MCF 10A (cell line): ENCODE data around the gene SGTA. TPM values are rescaled to one million over a fixed set of nuclear protein-coding genes. Genes with fewer than 3 reads are reported as not detected.

Experiments used
- BruUV-seq: library from RNA; stranded (reverse); fragments of 400-500 nt; replicated peaks from 2 replicates; lab custom pipeline; 2021; lab: Mats Ljungman, UMichigan
- CTCF ChIA-PET: fragments of 300-600 bp; sonication (Branson Sonifier 250); formaldehyde crosslinking; extraction: SDS; loops from one replicate; lab custom pipeline; 2021; ENCODE audit warnings: antibody characterized with exemption, inconsistent platforms; lab: Yijun Ruan, JAX
- POLR2A ChIA-PET: fragments of 300-600, 350-650 bp; sonication (Branson Sonifier 250); formaldehyde crosslinking; extraction: SDS; loops from one replicate; lab custom pipeline; 2020; ENCODE audit warnings: antibody characterized with exemption, inconsistent platforms; lab: Yijun Ruan, JAX
- DNase-seq: peaks from one replicate; pipeline ENCODE4 v3.0.0-alpha.2; 2018; ENCODE audit not compliant: unreplicated experiment
- H3K27ac Mint-ChIP-seq: one replicate; pipeline ENCODE4 v1.8.0; 2022; ENCODE audit warnings: mild to moderate bottlenecking, low read depth, mixed read lengths; ENCODE audit not compliant: unreplicated experiment
- H3K27me3 Mint-ChIP-seq: one replicate; pipeline ENCODE4 v1.8.0; 2022; ENCODE audit warnings: mixed read lengths; ENCODE audit not compliant: insufficient read depth, unreplicated experiment
- H3K36me3 Mint-ChIP-seq: one replicate; pipeline ENCODE4 v1.8.0; 2022; ENCODE audit warnings: mild to moderate bottlenecking, moderate library complexity, mixed read lengths; ENCODE audit not compliant: insufficient read depth, unreplicated experiment
- H3K4me1 Mint-ChIP-seq: one replicate; pipeline ENCODE4 v1.8.0; 2022; ENCODE audit warnings: mixed read lengths; ENCODE audit not compliant: insufficient read depth, unreplicated experiment
- H3K4me3 Mint-ChIP-seq: one replicate; pipeline ENCODE4 v1.8.0; 2022; ENCODE audit warnings: mild to moderate bottlenecking, moderate library complexity, mixed read lengths; ENCODE audit not compliant: unreplicated experiment
- H3K9me3 Mint-ChIP-seq: one replicate; pipeline ENCODE4 v1.8.0; 2022; ENCODE audit warnings: mixed read lengths; ENCODE audit not compliant: unreplicated experiment
- CTCF ChIP-seq: fragments of 200-600 bp; IDR thresholded peaks from one replicate; pipeline ENCODE4 v1.8.0; 2022; ENCODE audit warnings: antibody characterized with exemption, mild to moderate bottlenecking; ENCODE audit not compliant: unreplicated experiment
- intact Hi-C: fragments of 100-400 bp; cut with micrococcal nuclease; formaldehyde crosslinking; loops from 2 replicates; pipeline ENCODE4 v1.14.1; 2022
- total RNA-seq: library from RNA; stranded (reverse); gene quantifications from 2 replicates; pipeline ENCODE4 v1.2.3, GENCODE V29; 2022

The SGTA gene
- total RNA-seq, 1 experiment from 2014 or later, result 66.6 TPM

- Mint-ChIP-seq H3K9me3 (no peaks in the 10 kb centered on the region), H3K4me3 (no peak overlapping the region), H3K27me3 (no peaks in the 10 kb centered on the region), H3K27ac (no peak overlapping the region), H3K4me1 (peaks cover 11% of the 10 kb centered on the region), H3K36me3 (no peaks in the 10 kb centered on the region)
- no peak for DNase-seq
- no peak for TF ChIP-seq CTCF
- POLR2A ChIA-PET, result interaction anchor here (0.7 to 1.1 kb wide), 3 partner anchors 9 to 75 kb away, joined by 3 to 5 read pairs (median 4); no protein-coding TSS in a partner anchor
- BruUV-seq, result no TSS peak
- intact Hi-C loops, result no loop called here
- CTCF ChIA-PET, result interaction anchor here (0.6 to 0.7 kb wide), 3 partner anchors 12 to 74 kb away, joined by 3 read pairs; no protein-coding TSS in a partner anchor
Observed at GRCh38 chr19:2723345-2723715, 59.7 kb downstream of the SGTA start.

GRCh38 chr19:2722541-2723344 lies 60.3 kb downstream of the SGTA start:
- no TSS peak for BruUV-seq
- H3K27me3 Mint-ChIP-seq, result no peaks in the 10 kb centered on the region
- CTCF ChIA-PET, result interaction anchor here (0.6 to 1.0 kb wide), 5 partner anchors 13 to 87 kb away, joined by 3 to 4 read pairs (median 3); no protein-coding TSS in a partner anchor

GRCh38 chr19:2721570-2722540 lies 61.2 kb downstream of the SGTA start:
- Mint-ChIP-seq H3K4me3 (no peak overlapping the region), H3K27me3 (no peaks in the 10 kb centered on the region), H3K36me3 (no peaks in the 10 kb centered on the region), H3K27ac (peak overlapping the region; percentile 27), H3K9me3 (no peaks in the 10 kb centered on the region), H3K4me1 (peaks cover 1% of the 10 kb centered on the region)
- intact Hi-C loops, result no loop called here
- CTCF ChIA-PET, result interaction anchor here (0.6 to 1.0 kb wide), 3 partner anchors 25 to 86 kb away, joined by 3 to 4 read pairs (median 3); no protein-coding TSS in a partner anchor
- no TSS peak for BruUV-seq
- TF ChIP-seq CTCF, result no peak
- DNase-seq, result no peak
- POLR2A ChIA-PET, result no interaction called here

More at GRCh38 chr19:2722541-2723344, 60.3 kb downstream of the SGTA start:
- Mint-ChIP-seq H3K4me1 (peaks cover 10% of the 10 kb centered on the region), H3K4me3 (no peak overlapping the region), H3K36me3 (no peaks in the 10 kb centered on the region), H3K27ac (no peak overlapping the region), H3K9me3 (no peaks in the 10 kb centered on the region)
- no peak for TF ChIP-seq CTCF
- peak; percentile 62 for DNase-seq
- intact Hi-C loops, result no loop called here
- POLR2A ChIA-PET, result interaction anchor here (0.7 to 1.1 kb wide), 3 partner anchors 10 to 74 kb away, joined by 3 to 5 read pairs (median 4); no protein-coding TSS in a partner anchor
